ELR (cell line): ENCODE measurements around the gene SCN1A.
A peak's percentile ranks its signal among the peaks of the same experiment; 100 is the strongest.
"Not testable (repeated sequence)": the region's sequence is repeated elsewhere in the genome, so short reads cannot be mapped to it uniquely, and the experiment has no call there.

Experiments
- DNase-seq: peaks from one replicate; pipeline ENCODE4 v3.0.0-alpha.2; 2015; ENCODE audit warnings: low read depth

SCN1A gene

DNA sequence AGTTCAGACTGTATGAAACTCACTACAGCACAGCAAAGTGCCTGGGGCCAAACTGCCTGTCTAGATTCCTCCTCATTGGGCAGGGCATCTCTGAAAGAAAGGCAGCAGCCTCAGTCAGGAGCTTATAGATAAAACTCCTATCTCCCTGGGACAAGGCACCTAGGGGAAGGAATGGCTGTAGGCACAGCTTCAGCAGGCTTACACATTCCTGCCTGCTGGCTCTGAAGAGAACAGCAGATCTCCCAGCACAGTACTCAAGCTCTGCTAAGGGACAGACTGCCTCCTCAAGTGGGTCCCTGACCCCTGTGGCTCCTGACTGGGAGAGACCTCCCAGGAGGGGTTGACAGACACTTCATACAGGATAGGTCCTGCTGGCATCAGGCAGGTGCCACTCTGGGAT lies 155.7 kb downstream of the SCN1A start:
- not testable (repeated sequence) for DNase-seq

DNA sequence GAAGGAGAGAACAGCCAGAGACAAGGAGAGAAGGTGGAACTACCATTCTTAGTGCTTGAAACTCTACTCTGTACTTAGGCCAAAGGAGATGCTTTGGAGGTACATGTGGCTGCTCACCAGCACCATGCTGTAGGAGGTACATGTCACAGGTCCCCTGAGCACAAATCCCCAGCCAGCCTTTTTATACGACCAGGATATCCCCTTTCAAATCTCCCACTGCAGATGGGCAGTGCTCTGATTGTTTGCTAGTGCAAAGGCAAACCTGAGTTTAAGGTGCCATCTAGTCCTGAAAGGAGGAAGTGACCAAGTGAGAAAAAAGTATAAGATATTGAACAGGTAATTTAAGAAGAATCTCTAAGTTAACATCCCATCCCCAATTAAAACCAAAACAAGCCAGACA lies 157.2 kb downstream of the SCN1A start:
- DNase-seq: no peak

- DNase-seq: peak; percentile 13
These were observed 158.6 kb downstream of the SCN1A start for GRCh38 chr2:165969227-165969626.

GRCh38 chr2:165967746-165968145 lies 160.1 kb downstream of the SCN1A start:
- DNase-seq: no peak

GRCh38 chr2:165961818-165962217 lies 166.0 kb downstream of the SCN1A start:
- DNase-seq: no peak

DNA sequence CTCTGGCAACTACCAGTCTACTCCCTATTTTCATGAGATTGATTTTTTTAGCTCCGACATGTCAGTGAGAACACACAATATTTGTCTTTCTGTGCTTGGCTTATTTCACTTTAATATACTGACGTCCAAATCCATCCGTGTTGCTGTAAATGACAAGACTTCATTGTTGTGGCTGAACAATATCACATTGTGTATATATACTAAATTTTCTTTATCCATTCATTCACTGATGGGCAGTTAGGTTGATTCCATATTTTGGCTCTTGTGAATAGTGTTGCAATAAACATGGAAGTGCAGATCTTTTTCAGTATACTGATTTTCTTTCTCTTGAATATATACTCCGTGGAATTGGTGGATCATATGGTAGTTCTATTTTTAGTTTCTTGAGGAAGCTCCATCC lies 168.4 kb downstream of the SCN1A start:
- no peak for DNase-seq

- DNase-seq: no peak
These were observed 169.4 kb downstream of the SCN1A start for GRCh38 chr2:165958313-165958960.

DNA sequence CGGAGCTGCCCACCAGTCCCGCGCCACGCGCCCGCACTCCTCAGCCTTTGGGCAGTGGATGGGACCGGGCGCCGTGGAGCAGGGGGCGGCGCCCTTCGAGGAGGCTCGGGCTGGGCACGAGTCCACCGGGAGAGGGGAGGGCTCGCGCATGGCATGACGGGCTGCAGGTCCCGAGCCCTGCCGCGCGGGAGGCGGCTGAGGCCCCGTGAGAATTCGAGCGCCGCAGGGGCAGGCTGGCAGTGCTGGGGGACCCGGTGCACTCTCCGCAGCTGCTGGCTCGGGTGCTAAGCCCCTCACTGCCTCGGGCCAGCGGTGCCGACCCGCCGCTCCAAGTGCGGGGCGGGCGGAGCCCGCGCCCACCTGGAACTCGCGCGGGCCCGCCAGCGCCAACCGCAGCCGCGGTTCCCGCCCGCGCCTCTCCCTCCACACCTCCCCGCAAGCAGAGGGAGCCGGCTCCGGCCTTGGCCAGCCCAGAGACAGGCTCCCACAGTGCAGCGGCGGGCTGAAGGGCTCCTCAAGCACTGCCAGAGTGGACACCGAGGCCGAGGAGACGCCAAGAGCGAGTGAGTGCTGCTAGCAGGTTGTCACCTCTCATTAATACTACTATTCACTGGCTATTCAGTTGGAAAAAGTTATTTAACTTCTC lies 170.7 kb downstream of the SCN1A start:
- DNase-seq: no peak

DNA sequence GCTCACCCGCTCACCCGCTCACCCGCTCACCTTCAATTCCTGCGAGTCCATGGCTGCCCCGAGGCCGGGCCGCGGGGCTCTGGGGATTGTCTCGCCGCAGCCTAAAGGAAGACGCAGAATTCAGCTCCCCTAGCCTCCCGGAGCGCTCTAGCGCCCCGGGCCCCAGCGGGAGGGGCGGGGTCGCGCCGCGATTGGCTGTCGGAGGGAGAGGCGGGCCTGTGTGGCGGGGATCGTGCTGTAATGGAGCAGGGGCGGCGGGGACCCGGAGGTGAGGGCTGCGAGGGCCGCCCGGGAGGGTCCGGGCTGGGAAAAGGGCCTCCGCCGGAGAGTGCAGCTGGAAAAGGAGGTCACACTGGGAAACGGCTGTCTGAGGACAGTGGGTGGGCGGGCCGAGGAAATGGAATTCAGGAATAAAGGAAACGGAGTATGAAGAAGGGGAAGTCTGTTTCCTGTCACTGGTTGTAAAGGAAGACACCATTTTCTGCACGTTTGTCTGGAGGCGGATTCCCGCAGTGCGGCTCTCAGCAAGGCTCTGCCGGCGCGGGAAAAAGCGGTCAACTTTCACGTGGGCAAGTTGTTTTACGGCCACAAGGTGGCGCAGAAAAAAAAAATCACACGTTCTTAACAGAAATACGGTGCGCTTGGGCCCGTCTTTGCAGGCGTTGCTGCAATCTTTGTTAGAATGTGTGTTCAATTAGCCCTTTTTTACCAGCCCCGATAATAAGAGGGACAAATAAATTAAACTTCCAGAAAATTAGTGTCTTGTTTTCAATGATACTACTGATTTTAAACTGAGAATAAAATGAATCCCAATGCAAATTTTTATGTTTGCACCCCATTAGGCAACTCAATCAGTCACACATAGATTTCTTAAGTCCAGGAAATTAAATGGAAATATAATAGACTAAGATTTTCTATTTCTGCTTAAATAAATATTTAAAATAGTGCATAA lies 173.9 kb downstream of the SCN1A start, which contains the start of gene TTC21B:
TSS of gene TTC21B (minus strand) at position 122 of the 952 bp plus-strand sequence. CDS start at position 51, 71 bp downstream.
- DNase-seq: peak; percentile 94

- no peak for DNase-seq
These were observed 174.5 kb downstream of the SCN1A start for GRCh38 chr2:165953306-165953654.

- peak; percentile 35 for DNase-seq
These were observed 175.0 kb downstream of the SCN1A start for GRCh38 chr2:165952741-165953211.

DNA sequence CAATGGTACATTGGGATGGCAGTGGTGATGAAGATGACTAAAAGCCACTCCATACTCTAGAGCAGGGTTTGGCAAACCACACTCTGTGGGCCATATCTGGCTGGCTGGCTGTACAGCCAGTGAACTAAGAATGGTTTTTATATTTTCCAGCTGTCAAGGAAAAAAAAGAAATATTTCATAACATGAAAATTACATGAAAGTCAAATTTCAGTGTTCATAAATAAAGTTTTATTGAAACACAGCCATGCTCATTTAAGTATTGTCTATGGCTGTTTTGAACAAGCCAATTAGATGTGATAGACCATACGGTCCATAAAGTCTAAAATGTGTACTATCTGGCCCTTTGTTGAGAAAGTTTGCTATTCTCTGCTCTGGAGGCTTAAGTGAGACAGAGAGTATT lies 175.7 kb downstream of the SCN1A start:
- no peak for DNase-seq

GRCh38 chr2:165950438-165950837 lies 177.4 kb downstream of the SCN1A start:
- no peak for DNase-seq

DNA sequence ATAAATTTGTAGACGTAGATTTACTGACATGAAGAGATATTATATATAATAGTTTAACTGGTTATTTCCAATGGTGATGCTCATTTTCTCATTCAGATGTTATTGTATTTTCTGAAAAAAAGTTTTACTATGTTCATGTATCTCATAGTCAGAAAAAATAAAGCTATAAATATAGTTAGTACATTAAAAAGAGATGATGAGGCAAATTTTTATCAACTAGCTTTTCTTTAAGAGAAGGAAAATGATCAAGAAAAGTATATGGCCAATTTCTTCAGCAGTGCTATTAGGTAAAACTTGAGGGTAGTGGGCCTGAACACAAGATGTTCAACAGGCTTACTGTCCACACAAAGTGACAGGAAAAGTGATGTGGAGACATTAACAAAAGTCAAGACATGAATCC lies 186.0 kb downstream of the SCN1A start:
- no peak for DNase-seq

- DNase-seq: no peak
These were observed 189.6 kb downstream of the SCN1A start for GRCh38 chr2:165938237-165938636.
